LNCaP clone FGC (cell line): ENCODE results near the gene AP3D1.

Experiments used
- DNase-seq: peaks from one replicate; pipeline ENCODE4 v3.0.0-alpha.2; 2011; ENCODE audit warnings: low read depth
- H3K4me3 ChIP-seq: 2 replicates; pipeline ENCODE4 v1.5.1; 2011; ENCODE audit warnings: mild to moderate bottlenecking, low read depth, low read length, control low read depth
- CTCF ChIP-seq: IDR thresholded peaks from 2 replicates; pipeline ENCODE4 v1.5.1; 2012; ENCODE audit warnings: mild to moderate bottlenecking; ENCODE audit not compliant: control insufficient read depth, insufficient read depth; ENCODE audit errors: extremely low read depth

AP3D1 gene

GRCh38 chr19:2195361-2195760 lies 44.0 kb upstream of the AP3D1 start:
- no peak overlapping the region for H3K4me3 ChIP-seq
- DNase-seq = no peak
- TF ChIP-seq CTCF = no peak

- no peak overlapping the region for H3K4me3 ChIP-seq
- no peak for DNase-seq
- no peak for TF ChIP-seq CTCF
These were observed 43.2 kb upstream of the AP3D1 start for GRCh38 chr19:2194513-2195078.

- TF ChIP-seq CTCF = no peak
- H3K4me3 ChIP-seq = no peak overlapping the region
- no peak for DNase-seq
These were observed 42.4 kb upstream of the AP3D1 start for GRCh38 chr19:2193807-2194206.

GRCh38 chr19:2192862-2193261 lies 41.5 kb upstream of the AP3D1 start:
- DNase-seq = no peak
- TF ChIP-seq CTCF = no peak
- no peak overlapping the region for H3K4me3 ChIP-seq

- DNase-seq = no peak
- no peak for TF ChIP-seq CTCF
These were observed 40.3 kb upstream of the AP3D1 start for GRCh38 chr19:2191456-2192310.

GRCh38 chr19:2190848-2191455 lies 39.6 kb upstream of the AP3D1 start:
- DNase-seq = no peak
- TF ChIP-seq CTCF = no peak
- no peak overlapping the region for H3K4me3 ChIP-seq

More at GRCh38 chr19:2191456-2192310, 40.3 kb upstream of the AP3D1 start:
- H3K4me3 ChIP-seq = no peak overlapping the region

GRCh38 chr19:2189880-2190279 lies 38.5 kb upstream of the AP3D1 start:
- H3K4me3 ChIP-seq = no peak overlapping the region
- no peak for TF ChIP-seq CTCF
- no peak for DNase-seq
